Measurements from ENCODE around the gene CTSO. TPM values are rescaled to one million over a fixed set of nuclear protein-coding genes. Genes with fewer than 3 reads are reported as not detected.
A peak's percentile ranks its signal among the peaks of the same experiment; 100 is the strongest.

Gene CTSO
- total RNA-seq, 1 donor from 2014 or later, result 7.2 TPM

DNA sequence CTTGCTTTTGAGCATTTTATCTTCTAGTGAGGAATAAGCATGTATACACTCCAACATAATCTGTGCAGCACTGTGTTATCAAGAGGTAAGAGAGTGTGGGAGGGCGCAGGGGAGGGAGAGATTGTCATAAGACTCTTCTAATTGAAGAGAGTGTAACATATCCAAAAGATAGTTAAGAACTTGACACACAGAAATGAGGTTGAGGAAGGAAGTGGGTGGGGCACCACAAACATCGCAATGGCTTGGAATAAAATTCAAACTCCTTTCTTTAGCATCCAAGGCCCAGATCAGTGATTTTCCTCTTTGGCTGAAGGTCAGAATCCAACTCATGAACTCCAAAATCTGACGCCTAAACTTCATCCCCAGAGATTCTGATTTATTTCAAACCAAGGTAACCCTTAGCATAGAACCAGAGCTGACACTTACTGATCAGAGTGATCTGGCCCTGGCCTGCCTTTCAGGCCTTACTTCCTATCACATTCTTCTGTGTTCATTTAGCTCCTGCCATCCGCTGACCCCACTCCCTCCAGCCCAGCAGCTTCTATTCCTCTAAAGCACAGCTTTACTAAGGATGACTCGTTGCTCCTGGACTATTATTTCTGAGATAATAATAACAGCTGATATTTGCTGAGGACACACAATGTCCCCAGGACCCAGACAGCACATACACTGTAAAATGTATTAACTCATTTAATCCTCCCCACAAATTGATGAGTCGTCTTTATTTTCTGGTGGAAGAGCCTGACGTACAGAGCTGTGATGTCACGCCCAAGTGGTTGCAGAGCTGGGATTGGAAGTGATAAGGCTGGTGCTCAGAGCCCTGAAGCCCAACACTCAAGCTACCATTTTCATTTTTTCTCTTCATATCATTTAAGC lies 10.6 kb upstream of the CTSO start:
- no peak overlapping the region for H3K4me3 Mint-ChIP-seq (ENCODE audit: unreplicated experiment)
- peaks cover 22% of the 10 kb centered on the region for H3K4me1 Mint-ChIP-seq (ENCODE audit: low read depth)
- H3K9me3 Mint-ChIP-seq (ENCODE audit: low read depth), result no peaks in the 10 kb centered on the region
- no peaks in the 10 kb centered on the region for H3K27me3 Mint-ChIP-seq (ENCODE audit: low read depth)
- H3K36me3 Mint-ChIP-seq (ENCODE audit: low read depth), result no peaks in the 10 kb centered on the region
- no peak for DNase-seq (ENCODE audit: low spot score)
- TF ChIP-seq, protein P1, sequence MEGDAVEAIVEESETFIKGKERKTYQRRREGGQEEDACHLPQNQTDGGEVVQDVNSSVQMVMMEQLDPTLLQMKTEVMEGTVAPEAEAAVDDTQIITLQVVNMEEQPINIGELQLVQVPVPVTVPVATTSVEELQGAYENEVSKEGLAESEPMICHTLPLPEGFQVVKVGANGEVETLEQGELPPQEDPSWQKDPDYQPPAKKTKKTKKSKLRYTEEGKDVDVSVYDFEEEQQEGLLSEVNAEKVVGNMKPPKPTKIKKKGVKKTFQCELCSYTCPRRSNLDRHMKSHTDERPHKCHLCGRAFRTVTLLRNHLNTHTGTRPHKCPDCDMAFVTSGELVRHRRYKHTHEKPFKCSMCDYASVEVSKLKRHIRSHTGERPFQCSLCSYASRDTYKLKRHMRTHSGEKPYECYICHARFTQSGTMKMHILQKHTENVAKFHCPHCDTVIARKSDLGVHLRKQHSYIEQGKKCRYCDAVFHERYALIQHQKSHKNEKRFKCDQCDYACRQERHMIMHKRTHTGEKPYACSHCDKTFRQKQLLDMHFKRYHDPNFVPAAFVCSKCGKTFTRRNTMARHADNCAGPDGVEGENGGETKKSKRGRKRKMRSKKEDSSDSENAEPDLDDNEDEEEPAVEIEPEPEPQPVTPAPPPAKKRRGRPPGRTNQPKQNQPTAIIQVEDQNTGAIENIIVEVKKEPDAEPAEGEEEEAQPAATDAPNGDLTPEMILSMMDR (IDR thresholded peaks at IDR 0.05), result no peak
- H3K27ac Mint-ChIP-seq (ENCODE audit: unreplicated experiment), result peak overlapping the region; percentile 23

DNA sequence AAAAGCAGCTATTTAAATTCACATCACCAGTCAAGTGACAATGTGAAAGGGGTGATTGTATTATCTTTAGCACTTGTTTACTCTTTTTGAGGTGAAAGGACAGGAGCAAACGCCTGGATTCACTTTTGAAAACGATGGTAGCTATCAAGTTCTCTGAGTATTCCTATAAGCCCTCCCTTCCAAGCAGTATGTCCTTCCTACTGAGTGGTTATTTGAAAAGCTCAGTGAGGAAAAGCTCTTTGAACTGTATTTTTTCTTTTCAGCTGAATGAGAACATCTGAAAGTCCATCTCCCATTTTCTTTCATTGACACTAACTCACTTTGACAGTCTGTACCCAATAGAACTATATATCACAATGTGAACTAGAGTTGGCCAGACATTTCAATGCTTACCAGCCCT lies 9.1 kb upstream of the CTSO start:
- Mint-ChIP-seq H3K27me3 (ENCODE audit: low read depth) (no peaks in the 10 kb centered on the region), H3K4me1 (ENCODE audit: low read depth) (peaks cover 22% of the 10 kb centered on the region), H3K9me3 (ENCODE audit: low read depth) (no peaks in the 10 kb centered on the region), H3K36me3 (ENCODE audit: low read depth) (no peaks in the 10 kb centered on the region), H3K27ac (ENCODE audit: unreplicated experiment) (no peak overlapping the region), H3K4me3 (ENCODE audit: unreplicated experiment) (no peak overlapping the region)
- no peak for DNase-seq (ENCODE audit: low spot score)
- TF ChIP-seq, protein P1 (IDR thresholded peaks at IDR 0.05), result no peak

GRCh38 chr4:155961575-155961974 lies 7.9 kb upstream of the CTSO start:
- H3K9me3 Mint-ChIP-seq (ENCODE audit: low read depth), result no peaks in the 10 kb centered on the region
- no peak overlapping the region for H3K4me3 Mint-ChIP-seq (ENCODE audit: unreplicated experiment)
- H3K27ac Mint-ChIP-seq (ENCODE audit: unreplicated experiment), result no peak overlapping the region
- H3K4me1 Mint-ChIP-seq (ENCODE audit: low read depth), result peaks cover 14% of the 10 kb centered on the region
- H3K27me3 Mint-ChIP-seq (ENCODE audit: low read depth), result no peaks in the 10 kb centered on the region
- no peak for DNase-seq (ENCODE audit: low spot score)
- TF ChIP-seq, protein P1 (IDR thresholded peaks at IDR 0.05), result no peak
- no peaks in the 10 kb centered on the region for H3K36me3 Mint-ChIP-seq (ENCODE audit: low read depth)

DNA sequence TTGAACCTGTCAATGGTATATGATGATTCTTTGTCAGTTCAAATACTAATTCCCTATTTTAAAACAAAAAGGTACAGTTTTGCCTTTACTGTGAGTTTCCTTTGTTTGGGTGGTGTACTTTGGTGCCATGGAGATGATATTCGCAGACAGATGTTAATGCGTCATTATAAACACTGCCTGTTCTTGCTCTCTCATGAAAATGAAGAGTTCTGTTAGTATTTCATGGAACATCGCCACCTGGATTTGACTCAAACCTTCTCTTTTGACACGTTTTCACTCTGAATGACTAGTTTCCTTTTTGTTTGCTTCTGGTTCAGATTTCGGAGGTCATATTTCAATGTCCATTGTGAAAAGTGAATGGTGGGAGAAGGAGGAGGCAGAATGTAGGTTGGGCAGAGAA lies 6.9 kb upstream of the CTSO start:
- TF ChIP-seq, protein P1 (IDR thresholded peaks at IDR 0.05), result no peak
- H3K27ac Mint-ChIP-seq (ENCODE audit: unreplicated experiment), result no peak overlapping the region
- H3K9me3 Mint-ChIP-seq (ENCODE audit: low read depth), result no peaks in the 10 kb centered on the region
- DNase-seq (ENCODE audit: low spot score), result no peak
- H3K4me1 Mint-ChIP-seq (ENCODE audit: low read depth), result peaks cover 13% of the 10 kb centered on the region
- H3K36me3 Mint-ChIP-seq (ENCODE audit: low read depth), result no peaks in the 10 kb centered on the region
- no peaks in the 10 kb centered on the region for H3K27me3 Mint-ChIP-seq (ENCODE audit: low read depth)
- no peak overlapping the region for H3K4me3 Mint-ChIP-seq (ENCODE audit: unreplicated experiment)

DNA sequence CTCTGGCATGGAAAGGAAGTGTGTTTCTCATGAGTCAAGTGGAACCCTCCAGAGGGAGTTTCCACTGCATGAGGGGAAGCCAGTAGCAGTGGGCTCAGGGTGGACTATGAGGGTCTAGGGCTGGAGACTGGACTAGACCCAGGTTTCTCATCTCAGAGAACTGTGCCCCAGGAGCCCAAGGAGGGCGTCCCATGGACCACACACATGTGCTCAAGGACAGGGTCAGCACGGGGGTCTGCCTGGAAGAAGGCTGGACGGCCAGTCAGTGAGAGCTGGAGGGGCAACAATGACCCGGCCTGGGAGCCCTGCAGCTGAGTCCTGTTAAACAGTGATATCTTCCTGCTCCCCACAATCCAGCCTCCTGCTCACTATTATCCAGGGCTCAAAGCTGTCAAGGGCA lies 5.8 kb upstream of the CTSO start:
- Mint-ChIP-seq H3K27me3 (ENCODE audit: low read depth) (no peaks in the 10 kb centered on the region), H3K27ac (ENCODE audit: unreplicated experiment) (no peak overlapping the region), H3K9me3 (ENCODE audit: low read depth) (no peaks in the 10 kb centered on the region), H3K4me3 (ENCODE audit: unreplicated experiment) (no peak overlapping the region), H3K36me3 (ENCODE audit: low read depth) (no peaks in the 10 kb centered on the region), H3K4me1 (ENCODE audit: low read depth) (peaks cover 11% of the 10 kb centered on the region)
- no peak for DNase-seq (ENCODE audit: low spot score)
- TF ChIP-seq, protein P1 (IDR thresholded peaks at IDR 0.05), result no peak
